Measurements from ENCODE around the gene KRTAP12-4.
"Not testable (repeated sequence)": the region's sequence is repeated elsewhere in the genome, so short reads cannot be mapped to it uniquely, and the experiment has no call there.

KRTAP12-4 gene

DNA sequence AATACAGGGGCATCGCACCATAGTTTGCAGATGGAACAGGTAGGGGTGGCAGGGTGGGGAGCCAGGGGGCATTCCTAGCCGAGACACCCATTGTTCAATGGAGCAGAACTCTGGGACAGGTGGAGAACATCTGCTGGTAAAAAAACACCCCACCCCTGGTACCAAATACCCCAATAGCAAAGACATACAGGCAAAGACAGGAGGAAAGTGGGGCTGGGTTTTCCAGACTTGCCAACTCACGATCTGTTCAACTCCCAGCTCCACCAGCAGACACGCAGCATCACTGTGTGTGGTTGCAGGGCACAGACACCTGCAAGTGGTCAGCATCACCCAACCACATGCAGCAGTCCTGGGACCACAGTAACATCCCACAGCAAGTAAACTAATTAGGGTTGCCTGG, 42.9 kb downstream of the KRTAP12-4 start:
- DNase-seq (ENCODE audit: low read depth in 3 of 3): no peak

DNA sequence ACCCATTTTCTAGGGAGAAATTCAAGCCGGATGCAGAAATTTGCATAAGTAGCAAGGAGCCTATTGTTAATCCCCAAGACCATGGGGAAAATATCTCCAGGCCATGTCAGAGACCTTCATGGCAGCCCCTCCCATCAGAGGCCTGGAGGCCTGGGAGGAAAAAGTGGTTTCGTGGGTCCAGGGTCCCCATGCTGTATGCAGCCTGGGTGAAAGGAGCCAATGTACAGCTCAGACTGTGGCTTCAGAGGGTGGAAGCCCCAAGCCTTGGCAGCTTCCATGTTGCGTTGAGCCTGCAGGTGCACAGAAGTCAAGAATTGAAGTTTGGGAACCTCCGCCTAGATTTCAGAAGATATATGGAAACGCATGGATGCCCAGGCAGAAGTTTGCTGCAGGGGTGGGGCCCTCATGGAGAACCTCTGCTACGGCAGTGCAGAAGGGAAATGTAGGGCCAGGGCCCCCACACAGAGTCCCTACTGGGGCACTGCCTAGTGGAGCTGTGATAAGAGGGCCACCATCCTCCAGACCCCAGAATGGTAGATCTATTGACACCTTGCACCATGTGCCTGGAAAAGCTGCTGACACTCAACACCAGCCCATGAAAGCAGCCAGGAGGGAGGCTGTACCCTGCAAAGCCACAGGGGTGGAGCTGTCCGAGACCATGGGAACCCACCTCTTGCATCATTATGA, 44.2 kb downstream of the KRTAP12-4 start:
- DNase-seq (ENCODE audit: low read depth in 3 of 3): not testable (repeated sequence)

DNA sequence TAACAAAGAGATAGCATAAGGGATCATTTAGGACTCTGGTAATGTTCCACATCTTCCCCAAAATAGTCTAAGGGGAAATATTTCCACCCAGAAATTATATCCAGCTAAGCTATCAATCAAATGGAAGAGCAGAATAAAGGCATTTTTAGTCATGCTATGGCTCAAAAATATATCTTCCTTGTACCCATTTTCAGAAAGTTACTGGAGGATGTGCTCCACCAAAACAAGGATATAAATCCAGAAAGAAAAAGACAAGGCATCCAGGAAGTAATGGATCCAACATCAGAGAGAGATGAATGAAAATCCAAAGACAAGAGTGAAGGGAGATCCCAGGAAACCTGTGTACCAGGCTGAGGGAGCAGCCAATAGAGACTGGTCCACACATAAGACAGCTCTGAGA, 45.3 kb downstream of the KRTAP12-4 start:
- no peak for DNase-seq (ENCODE audit: low read depth in 3 of 3)

DNA sequence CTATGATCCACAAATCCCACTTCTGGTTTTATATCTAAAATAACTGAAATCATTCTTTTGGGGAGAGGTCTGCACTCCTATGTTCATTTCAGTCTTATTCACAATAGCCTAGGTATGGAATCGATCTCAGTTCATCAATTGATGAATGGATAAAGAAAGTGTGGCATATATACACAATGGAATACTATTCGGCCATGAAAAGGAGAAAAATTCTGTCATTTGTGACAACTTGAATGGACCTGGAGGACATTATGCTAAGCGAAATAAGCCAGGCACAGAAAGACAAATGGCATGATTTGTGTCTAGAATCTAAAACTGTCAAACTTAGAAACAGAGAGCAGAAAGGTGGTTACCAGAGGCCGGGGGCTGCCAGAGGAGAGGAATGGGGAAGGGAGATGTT, 48.0 kb downstream of the KRTAP12-4 start:
- DNase-seq (ENCODE audit: low read depth in 3 of 3): no peak
